Neuronal stem cell (in vitro differentiated cells): ENCODE results near the gene GLIS1.
A peak's percentile ranks its signal among the peaks of the same experiment; 100 is the strongest.

Experiments
- DNase-seq: peaks from one replicate; pipeline ENCODE4 v3.0.0-alpha.2; 2013; ENCODE audit warnings: low spot score
- H2AFZ ChIP-seq: one replicate; pipeline ENCODE4 v1.6.1; 2013; ENCODE audit warnings: mild to moderate bottlenecking, low read length, inconsistent platforms
- H2AK5ac ChIP-seq: 2 replicates; pipeline ENCODE4 v1.6.1; 2013; ENCODE audit warnings: low read depth, mild to moderate bottlenecking, inconsistent platforms, low read length, moderate library complexity, mixed read lengths
- H2BK120ac ChIP-seq: 2 replicates; pipeline ENCODE4 v1.6.1; 2013; ENCODE audit warnings: low read depth, mild to moderate bottlenecking, inconsistent platforms, low read length, moderate library complexity, mixed read lengths
- H2BK12ac ChIP-seq: one replicate; pipeline ENCODE4 v1.6.1; 2013; ENCODE audit warnings: low read length, inconsistent platforms
- H2BK15ac ChIP-seq: 2 replicates; pipeline ENCODE4 v1.6.1; 2013; ENCODE audit warnings: mild to moderate bottlenecking, low read length, inconsistent platforms, mixed read lengths
- H2BK5ac ChIP-seq: one replicate; pipeline ENCODE4 v1.6.1; 2013; ENCODE audit warnings: inconsistent platforms, mild to moderate bottlenecking, low read length, moderate library complexity
- H3K14ac ChIP-seq: one replicate; pipeline ENCODE4 v1.6.1; 2013; ENCODE audit warnings: low read length, inconsistent platforms
- H3K18ac ChIP-seq: 2 replicates; pipeline ENCODE4 v1.6.1; 2013; ENCODE audit warnings: low read length, inconsistent platforms
- H3K23ac ChIP-seq: 2 replicates; pipeline ENCODE4 v1.6.1; 2013; ENCODE audit warnings: low read depth, mild to moderate bottlenecking, mixed read lengths, low read length, inconsistent platforms; ENCODE audit not compliant: poor library complexity
- H3K27ac ChIP-seq: replicated peaks from 3 replicates; pipeline ENCODE4 v1.5.1; 2013; ENCODE audit warnings: low read length, inconsistent platforms
- H3K27me3 ChIP-seq, 3 experiments: 2 replicates each; pipeline ENCODE4 v1.6.1; 2013; ENCODE audit warnings: low read length in 3 of 3, mild to moderate bottlenecking in 2 of 3, inconsistent platforms in 1 of 3, low read depth in 1 of 3, mixed read lengths in 1 of 3, moderate library complexity in 1 of 3; ENCODE audit not compliant: control insufficient read depth in 3 of 3, insufficient read depth in 3 of 3
- H3K36me3 ChIP-seq, 2 donors: replicated peaks in 1 of 2; 2 replicates each; pipeline ENCODE4 v1.6.1; 2013; ENCODE audit warnings: low read length in 2 of 2; ENCODE audit not compliant: control insufficient read depth in 2 of 2, insufficient read depth in 2 of 2
- H3K4ac ChIP-seq: 2 replicates; pipeline ENCODE4 v1.6.1; 2013; ENCODE audit warnings: inconsistent platforms, mild to moderate bottlenecking, low read length, moderate library complexity
- H3K4me1 ChIP-seq, 2 donors: 1 replicate in 1 of 2; 2 replicates in 1 of 2; pipeline ENCODE4 v1.6.1; 2013; ENCODE audit warnings: low read length in 2 of 2, low read depth in 1 of 2; ENCODE audit not compliant: control insufficient read depth in 2 of 2, insufficient read depth in 1 of 2
- H3K4me2 ChIP-seq: one replicate; pipeline ENCODE4 v1.6.1; 2013; ENCODE audit warnings: mild to moderate bottlenecking, low read length, inconsistent platforms; ENCODE audit not compliant: insufficient read depth, poor library complexity, severe bottlenecking
- H3K4me3 ChIP-seq, 2 donors: 2 replicates each; pipeline ENCODE4 v1.5.1; 2013; ENCODE audit warnings: low read length in 2 of 2, mild to moderate bottlenecking in 2 of 2, inconsistent platforms in 1 of 2, moderate library complexity in 1 of 2
- H3K79me1 ChIP-seq: one replicate; pipeline ENCODE4 v1.6.1; 2013; ENCODE audit warnings: low read depth, mild to moderate bottlenecking, inconsistent platforms, low read length, moderate library complexity
- H3K9ac ChIP-seq: one replicate; pipeline ENCODE4 v1.6.1; 2013; ENCODE audit warnings: mild to moderate bottlenecking, low read depth, low read length, inconsistent platforms; ENCODE audit not compliant: poor library complexity
- H3K9me3 ChIP-seq, 2 donors: replicated peaks in 1 of 2; 2 replicates each; pipeline versions ENCODE3 to v1.6.1; 2013; ENCODE audit warnings: low read length in 2 of 2, mild to moderate bottlenecking in 2 of 2, inconsistent platforms in 1 of 2, low read depth in 1 of 2, mixed read lengths in 1 of 2, moderate library complexity in 1 of 2; ENCODE audit not compliant: control insufficient read depth in 2 of 2, insufficient read depth in 1 of 2
- H4K8ac ChIP-seq: one replicate; pipeline ENCODE4 v1.6.1; 2013; ENCODE audit warnings: low read depth, mild to moderate bottlenecking, inconsistent platforms, low read length, moderate library complexity
- H4K91ac ChIP-seq: one replicate; pipeline ENCODE4 v1.6.1; 2013; ENCODE audit warnings: low read length, low read depth, mild to moderate bottlenecking, inconsistent platforms; ENCODE audit not compliant: poor library complexity
- WGBS, 2 donors: extraction: QIAGEN DNeasy Blood & Tissue Kit; methylation state at CpG; one replicate each; pipeline ENCODE4 v1.1.7; 2013; ENCODE audit warnings: missing lambda C conversion rate in 2 of 2, mixed read lengths in 1 of 2; ENCODE audit not compliant: insufficient read length in 2 of 2, insufficient replicate concordance in 1 of 2; ENCODE audit errors: extremely low coverage in 2 of 2; 5-methylcytosine and 5-hydroxymethylcytosine counted together

The GLIS1 gene

DNA sequence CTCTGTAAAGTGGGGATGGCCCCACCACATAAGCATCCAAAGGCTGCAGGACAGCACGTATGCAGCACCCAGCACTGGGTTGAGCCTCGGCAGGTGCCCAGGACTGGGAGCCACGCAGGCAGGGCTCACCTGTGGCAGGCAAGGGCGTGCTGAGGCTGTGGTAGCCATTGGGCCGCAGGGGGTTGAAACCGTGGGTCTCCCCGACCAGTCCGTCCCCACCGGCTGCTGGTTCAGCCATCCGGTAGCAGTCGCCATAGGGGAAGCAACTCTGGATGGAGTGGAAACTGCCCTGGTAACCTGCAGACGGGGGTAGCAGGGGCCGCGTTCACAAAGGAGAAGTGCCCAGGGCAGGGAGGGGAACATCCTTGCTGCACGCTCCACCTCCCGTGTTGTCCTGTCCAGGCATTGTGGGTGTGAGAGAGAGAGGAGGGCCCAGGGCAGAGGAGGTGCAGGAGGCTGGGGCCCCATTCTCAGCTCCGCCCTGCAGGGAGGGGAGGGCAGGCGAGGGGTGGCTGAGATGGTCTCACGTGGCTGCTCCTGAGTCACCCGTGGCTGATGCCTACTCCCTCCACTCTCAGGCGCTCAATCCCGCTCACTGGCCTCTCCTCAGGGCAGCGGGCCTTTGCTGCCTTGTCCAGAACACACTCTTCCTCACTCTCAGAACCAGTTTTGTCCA lies 229.8 kb downstream of the GLIS1 start:
- H3K9ac ChIP-seq = peak overlapping the region; percentile 79
- H4K91ac ChIP-seq = no peak overlapping the region
- H3K27me3 ChIP-seq = peaks cover 0 to 23% (median 0%) of the 10 kb centered on the region in 3 experiments
- peak overlapping the region; percentile 72 for H2AFZ ChIP-seq
- H3K18ac ChIP-seq = peak overlapping the region; percentile 94
- peaks cover 6 to 33% of the 10 kb centered on the region in 2 donors for H3K4me1 ChIP-seq
- no peak overlapping the region for H2BK120ac ChIP-seq
- H4K8ac ChIP-seq = peak overlapping the region; percentile 84
- peak overlapping the region; percentile 22 for H3K23ac ChIP-seq
- H2BK12ac ChIP-seq = no peak overlapping the region
- no CpG with 5 or more reads among the region's 23 CpGs for WGBS, 2 donors
- H3K9me3 ChIP-seq = no peaks in the 10 kb centered on the region
- no peaks in the 10 kb centered on the region for H3K36me3 ChIP-seq
- no peaks in the 10 kb centered on the region for H3K79me1 ChIP-seq
- peak overlapping the region; percentile 33 for H2BK15ac ChIP-seq
- H2BK5ac ChIP-seq = no peak overlapping the region
- no peak for DNase-seq
- H3K4me3 ChIP-seq = no peak overlapping the region
- H2AK5ac ChIP-seq = peak overlapping the region; percentile 94
- H3K14ac ChIP-seq = no peak overlapping the region
- H3K4ac ChIP-seq = peak overlapping the region; percentile 42
- no peak overlapping the region for H3K27ac ChIP-seq
- no peak overlapping the region for H3K4me2 ChIP-seq

DNA sequence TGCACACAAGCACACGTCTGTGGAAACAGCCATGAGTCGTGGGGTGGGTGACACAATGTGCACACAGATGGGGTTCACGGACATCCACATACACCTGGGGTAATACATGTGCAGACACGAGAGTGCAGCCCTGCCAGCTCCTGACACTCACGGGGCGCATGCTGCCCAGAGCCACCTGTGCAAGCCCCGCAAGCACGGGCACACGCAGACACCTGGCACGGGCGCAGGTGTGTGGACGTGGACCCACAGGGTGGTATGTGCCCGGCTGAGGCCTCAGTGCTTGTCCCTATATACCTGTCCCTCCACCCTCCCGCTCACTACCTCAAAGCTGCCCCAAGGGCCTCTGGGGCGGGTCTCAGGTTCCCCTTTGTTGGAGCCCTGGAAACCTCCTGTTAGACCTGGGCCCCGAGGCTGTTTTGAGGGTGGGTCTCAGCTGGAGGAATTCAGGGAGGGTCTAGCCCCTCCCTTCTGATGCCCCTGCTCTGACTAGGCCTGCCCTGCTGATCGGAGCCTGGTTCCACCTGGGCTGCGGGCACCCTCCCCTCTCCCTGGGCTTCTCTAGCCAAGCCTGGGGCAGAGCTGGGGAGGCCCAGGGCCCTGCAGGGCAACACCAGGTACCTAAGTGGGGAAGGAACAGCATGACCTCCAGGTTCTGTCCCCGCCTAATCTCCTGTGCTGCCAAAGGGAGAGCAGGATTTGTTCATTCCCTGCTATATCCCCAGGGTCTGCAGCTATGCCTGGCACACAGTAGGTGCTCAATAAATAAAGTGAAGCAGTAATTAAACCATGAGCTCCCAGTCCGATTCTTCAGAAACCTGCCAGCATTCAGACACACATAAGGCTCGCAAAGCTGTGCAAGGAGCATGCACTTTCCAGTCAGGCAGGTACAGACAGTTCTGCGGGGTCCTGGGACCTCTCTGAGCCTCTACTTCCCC lies 230.6 kb downstream of the GLIS1 start:
- Histone ChIP-seq H3K23ac (peak overlapping the region; percentile 7), H3K4ac (no peak overlapping the region), H3K14ac (peak overlapping the region; percentile 14), H2AK5ac (peak overlapping the region; percentile 90), H2BK5ac (no peak overlapping the region), H3K27me3 (peaks cover 0 to 25% (median 0%) of the 10 kb centered on the region in 3 experiments), H4K8ac (no peak overlapping the region), H2BK120ac (no peak overlapping the region), H3K4me2 (no peak overlapping the region), H2BK12ac (peak overlapping the region; percentile 48), H3K9me3 (no peaks in the 10 kb centered on the region), H3K4me1 (peaks cover 11 to 38% of the 10 kb centered on the region in 2 donors), H4K91ac (no peak overlapping the region), H3K36me3 (no peaks in the 10 kb centered on the region), H3K9ac (no peak overlapping the region), H2AFZ (no peak overlapping the region), H3K4me3 (no peak overlapping the region), H3K79me1 (no peaks in the 10 kb centered on the region), H2BK15ac (peak overlapping the region; percentile 63), H3K18ac (peak overlapping the region; percentile 70), H3K27ac (no peak overlapping the region)
- no CpG with 5 or more reads among the region's 22 CpGs for whole genome bisulfite sequencing, 2 donors
- DNase-seq = no peak

DNA sequence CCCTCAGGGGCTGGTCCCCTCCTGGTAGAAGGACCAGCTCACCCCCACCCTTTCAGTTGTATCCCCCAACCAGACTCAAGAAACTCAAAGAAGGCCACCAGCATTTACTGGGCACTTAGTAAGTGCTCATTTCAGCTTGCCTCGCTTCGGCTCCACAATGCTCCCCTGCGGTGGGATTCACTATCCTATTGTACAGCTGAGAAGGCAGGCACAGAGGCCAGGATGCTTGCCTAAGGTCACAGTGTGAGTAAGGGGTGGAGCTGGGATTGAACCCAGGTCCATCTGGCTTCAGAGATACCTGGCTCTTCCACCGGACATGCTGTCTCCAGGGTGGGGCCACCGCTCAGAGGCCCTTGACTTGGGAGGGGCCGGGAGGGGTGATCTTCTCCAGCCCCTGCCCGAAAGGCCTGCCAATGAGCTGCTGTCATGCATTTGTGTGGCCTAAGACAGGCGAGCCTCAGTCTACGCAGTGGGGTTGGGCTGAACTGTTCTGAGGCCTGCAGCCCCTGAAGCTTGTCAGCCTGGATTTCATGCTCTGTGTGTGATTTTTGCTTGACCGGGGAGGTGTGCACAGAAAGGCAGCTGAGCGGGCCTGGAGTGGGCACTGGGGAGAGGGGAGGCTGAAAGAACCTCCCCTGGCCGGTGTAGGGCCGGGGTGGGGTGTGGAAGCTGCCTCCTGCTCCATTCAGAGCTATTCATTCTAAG lies 231.7 kb downstream of the GLIS1 start:
- Histone ChIP-seq H3K4ac (peak overlapping the region; percentile 80), H2BK15ac (peak overlapping the region; percentile 98), H2AK5ac (peak overlapping the region; percentile 99), H2BK12ac (peak overlapping the region; percentile 48), H3K9ac (no peak overlapping the region), H3K23ac (peak overlapping the region; percentile 68), H3K4me2 (no peak overlapping the region), H3K27me3 (peaks cover 0 to 25% (median 0%) of the 10 kb centered on the region in 3 experiments), H2BK120ac (peak overlapping the region; percentile 85), H4K91ac (no peak overlapping the region), H3K36me3 (no peaks in the 10 kb centered on the region), H2AFZ (no peak overlapping the region), H3K9me3 (no peaks in the 10 kb centered on the region), H3K4me3 (no peak overlapping the region), H2BK5ac (no peak overlapping the region), H3K14ac (peak overlapping the region; percentile 60), H3K79me1 (no peaks in the 10 kb centered on the region), H3K18ac (peak overlapping the region; percentile 92), H4K8ac (no peak overlapping the region), H3K4me1 (peaks cover 16 to 40% of the 10 kb centered on the region in 2 donors), H3K27ac (no peak overlapping the region)
- DNase-seq = no peak
- WGBS, 2 donors = no CpG with 5 or more reads among the region's 13 CpGs
